ENCODE data around the gene GNPNAT1. TPM values are rescaled to one million over a fixed set of nuclear protein-coding genes. Genes with fewer than 3 reads are reported as not detected.

GNPNAT1 gene
- 10 to 100 TPM; 35.0 to 38.1 TPM for total RNA-seq

DNA sequence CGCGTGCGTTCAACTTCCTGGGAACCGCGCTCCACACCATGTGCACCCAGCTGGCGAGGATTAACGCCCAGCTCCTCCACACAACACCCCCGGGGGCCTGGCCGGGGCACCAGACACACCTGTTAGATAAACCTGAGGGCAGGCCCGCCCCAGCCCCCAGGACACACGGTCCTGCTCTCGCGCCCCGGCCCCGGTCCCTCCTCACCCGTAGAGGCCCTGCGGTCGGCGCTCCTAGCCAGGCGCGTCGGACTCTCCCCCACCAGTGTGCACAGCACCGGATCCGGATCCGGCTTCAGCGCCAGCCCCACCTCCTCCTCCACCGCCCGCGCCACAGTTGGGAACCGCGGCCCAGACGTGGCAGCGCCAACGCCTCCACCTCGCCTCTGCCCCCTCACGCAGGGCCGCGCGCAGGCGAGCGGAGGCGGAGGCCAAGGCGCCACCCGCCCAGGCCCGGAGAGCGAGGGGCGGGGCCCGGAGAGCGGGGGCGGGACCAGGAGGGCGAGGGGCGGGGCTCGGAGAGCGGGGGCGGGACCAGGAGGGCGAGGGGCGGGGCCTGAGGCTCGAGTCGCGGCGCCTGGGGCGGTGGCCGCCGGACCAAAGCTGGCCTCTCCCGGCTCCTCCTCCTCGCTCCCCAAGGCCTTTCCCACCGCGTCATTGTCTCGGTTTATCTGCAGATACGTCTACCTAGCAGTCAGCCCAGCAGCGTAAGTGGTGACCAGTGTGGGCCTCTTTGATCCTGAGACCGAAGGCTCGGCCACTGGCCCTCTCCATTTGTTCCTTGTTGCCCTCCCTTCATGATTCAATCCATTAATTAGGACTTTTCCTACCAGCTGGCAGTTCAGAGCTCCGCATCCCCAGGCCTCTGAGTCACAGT, at the start of gene GNPNAT1:
TSS of gene GNPNAT1 (minus strand) at position 385 of the 874 bp plus-strand sequence. CDS start 6,957 bp downstream, outside the sequence.
- ChIA-PET CTCF (interaction anchor here (1.2 kb wide), 1 partner anchor 242 kb away, joined by 4 read pairs; no protein-coding TSS in a partner anchor), POLR2A (interaction anchor here (0.5 to 0.8 kb wide), 2 partner anchors 61 to 347 kb away, joined by 3 read pairs; no protein-coding TSS in a partner anchor)

GRCh38 chr14:52840877-52841276, 49.5 kb upstream of the GNPNAT1 start:
- POLR2A ChIA-PET = no interaction called here
- CTCF ChIA-PET = no interaction called here

DNA sequence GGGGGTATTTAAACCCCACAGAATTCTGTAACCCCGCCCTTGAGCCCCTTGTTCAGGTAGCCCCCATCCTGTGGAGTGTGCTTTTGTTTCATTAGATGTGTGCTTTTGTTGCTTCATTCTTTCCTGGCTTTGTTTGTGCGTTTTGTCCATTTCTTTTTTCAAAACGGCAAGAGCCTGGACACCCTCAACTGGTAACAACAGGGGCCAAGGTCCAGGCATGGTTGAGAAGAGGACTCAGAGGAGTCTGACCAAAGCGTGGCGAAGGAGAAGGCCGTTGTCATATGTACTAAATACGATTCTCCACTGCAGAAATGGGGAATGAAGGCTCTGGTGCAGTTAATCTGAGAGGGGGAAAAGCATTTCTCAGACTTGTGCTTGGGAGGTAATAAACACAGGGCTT, 46.0 kb upstream of the GNPNAT1 start:
- ChIA-PET CTCF (interaction anchor here (0.7 kb wide), 1 partner anchor 35 kb away, joined by 3 read pairs; no protein-coding TSS in a partner anchor), POLR2A (no interaction called here)

GRCh38 chr14:52836063-52836462, 44.7 kb upstream of the GNPNAT1 start:
- CTCF ChIA-PET = no interaction called here
- POLR2A ChIA-PET = no interaction called here

GRCh38 chr14:52835122-52835903, 43.9 kb upstream of the GNPNAT1 start:
- CTCF ChIA-PET = no interaction called here
- POLR2A ChIA-PET = no interaction called here

GRCh38 chr14:52834440-52834842, 43.0 kb upstream of the GNPNAT1 start:
- POLR2A ChIA-PET = no interaction called here
- CTCF ChIA-PET = no interaction called here

GRCh38 chr14:52833891-52834290, 42.5 kb upstream of the GNPNAT1 start:
- CTCF ChIA-PET = no interaction called here

GRCh38 chr14:52829527-52830185, 38.2 kb upstream of the GNPNAT1 start:
- CTCF ChIA-PET = no interaction called here
- POLR2A ChIA-PET = interaction anchor here (0.5 kb wide), 1 partner anchor 110 kb away, joined by 4 read pairs; no protein-coding TSS in a partner anchor

More at GRCh38 chr14:52833891-52834290, 42.5 kb upstream of the GNPNAT1 start:
- POLR2A ChIA-PET = no interaction called here

GRCh38 chr14:52827426-52827825, 36.0 kb upstream of the GNPNAT1 start:
- ChIA-PET POLR2A (no interaction called here), CTCF (interaction anchor here (0.7 kb wide), 2 partner anchors 109 to 1349 kb away, joined by 3 to 4 read pairs; no protein-coding TSS in a partner anchor)

DNA sequence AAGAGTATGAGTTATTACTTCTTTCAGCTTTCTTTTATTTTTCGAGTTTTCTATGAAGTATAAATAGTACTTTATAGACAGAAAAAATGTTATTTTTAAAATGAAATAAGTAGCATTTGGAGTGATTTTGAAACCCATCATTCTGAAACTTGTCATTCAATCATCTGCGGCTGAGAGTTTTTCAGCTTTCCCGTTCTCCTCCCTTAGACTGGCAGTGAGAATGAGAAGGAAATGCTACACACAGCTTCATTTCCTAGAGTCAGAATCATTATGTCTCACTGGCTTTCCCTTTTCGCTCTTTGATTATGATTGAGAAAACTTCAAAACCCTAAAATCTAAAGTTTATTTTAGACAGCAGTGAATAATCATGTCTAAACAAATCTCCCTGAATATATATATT, 33.7 kb upstream of the GNPNAT1 start:
- CTCF ChIA-PET = interaction anchor here (0.7 to 1.5 kb wide), 4 partner anchors 129 to 991 kb away, joined by 3 to 5 read pairs (median 4); no protein-coding TSS in a partner anchor
- POLR2A ChIA-PET = no interaction called here

DNA sequence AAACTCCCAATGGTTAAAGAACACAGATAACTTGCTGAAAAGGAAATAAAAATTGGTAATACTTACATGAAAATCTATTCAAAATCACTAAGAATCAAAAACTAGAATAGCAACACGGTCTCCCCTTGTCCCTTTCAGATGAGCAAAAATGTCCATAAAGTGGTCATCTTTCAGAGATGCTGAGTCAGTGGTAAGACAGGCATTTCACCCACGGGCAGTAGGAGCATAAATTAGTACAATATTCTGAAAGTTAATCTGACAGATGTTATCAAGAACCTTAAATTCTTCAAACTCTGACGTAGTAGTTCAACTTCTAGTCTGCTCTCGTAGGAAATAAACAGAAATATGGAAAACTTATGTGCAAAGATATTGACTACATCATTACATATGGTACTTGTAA, 33.1 kb upstream of the GNPNAT1 start:
- POLR2A ChIA-PET = no interaction called here

GRCh38 chr14:52821805-52822250, 30.4 kb upstream of the GNPNAT1 start:
- CTCF ChIA-PET = interaction anchor here (1.7 kb wide), 1 partner anchor 139 kb away, joined by 7 read pairs; no protein-coding TSS in a partner anchor
- POLR2A ChIA-PET = no interaction called here

More for the DNA sequence above, 33.1 kb upstream of the GNPNAT1 start:
- CTCF ChIA-PET = interaction anchor here (1.5 kb wide), 1 partner anchor 482 kb away, joined by 5 read pairs; no protein-coding TSS in a partner anchor

GRCh38 chr14:52808101-52808500, 16.7 kb upstream of the GNPNAT1 start:
- CTCF ChIA-PET = interaction anchor here (0.7 kb wide), 1 partner anchor 153 kb away, joined by 3 read pairs; no protein-coding TSS in a partner anchor
- POLR2A ChIA-PET = no interaction called here

GRCh38 chr14:52806115-52806514, 14.7 kb upstream of the GNPNAT1 start:
- ChIA-PET CTCF (no interaction called here), POLR2A (no interaction called here)

GRCh38 chr14:52802597-52802996, 11.2 kb upstream of the GNPNAT1 start:
- ChIA-PET CTCF (no interaction called here), POLR2A (interaction anchor here (0.6 kb wide), 1 partner anchor 10 kb away, joined by 8 read pairs; no protein-coding TSS in a partner anchor)

GRCh38 chr14:52801014-52801712, 9.8 kb upstream of the GNPNAT1 start:
- CTCF ChIA-PET = interaction anchor here (0.7 kb wide), 1 partner anchor 396 kb away, joined by 3 read pairs; no protein-coding TSS in a partner anchor
- POLR2A ChIA-PET = interaction anchor here (0.6 to 0.7 kb wide), 2 partner anchors 12 to 323 kb away, joined by 3 to 4 read pairs; no protein-coding TSS in a partner anchor

- ChIA-PET POLR2A (no interaction called here), CTCF (no interaction called here)
Measured at GRCh38 chr14:52798826-52799225, 7.4 kb upstream of the GNPNAT1 start.

- ChIA-PET CTCF (no interaction called here), POLR2A (no interaction called here)
Measured at GRCh38 chr14:52797653-52798052, 6.2 kb upstream of the GNPNAT1 start.

DNA sequence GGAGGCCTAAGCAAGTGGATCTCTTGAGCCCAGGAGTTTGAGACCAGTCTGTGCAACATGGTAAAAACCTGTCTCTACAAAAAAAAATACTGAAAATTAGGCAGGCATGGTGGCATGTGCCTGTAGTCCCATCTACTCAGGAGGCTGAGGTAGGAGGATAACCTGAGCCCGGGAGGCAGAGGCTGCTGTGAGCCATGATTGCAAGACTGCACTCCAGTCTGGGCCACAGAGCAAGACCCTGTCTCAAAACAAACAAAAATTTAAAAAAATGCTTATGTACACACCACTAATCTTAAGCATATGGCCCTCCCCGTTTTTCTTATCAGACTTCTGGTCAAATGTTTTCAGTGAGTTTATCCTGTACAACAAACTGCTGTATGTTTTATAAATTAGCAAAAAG, 1.7 kb upstream of the GNPNAT1 start:
- ChIA-PET POLR2A (interaction anchor here (0.7 kb wide), 1 partner anchor 10 kb away, joined by 8 read pairs; no protein-coding TSS in a partner anchor), CTCF (no interaction called here)
